ENCODE data around the gene MDFIC. TPM values are rescaled to one million over a fixed set of nuclear protein-coding genes. Genes with fewer than 3 reads are reported as not detected.

Gene MDFIC
- total and polyA plus RNA-seq, 4 donors = 3.2 to 6.6 (median 5.3) TPM

DNA sequence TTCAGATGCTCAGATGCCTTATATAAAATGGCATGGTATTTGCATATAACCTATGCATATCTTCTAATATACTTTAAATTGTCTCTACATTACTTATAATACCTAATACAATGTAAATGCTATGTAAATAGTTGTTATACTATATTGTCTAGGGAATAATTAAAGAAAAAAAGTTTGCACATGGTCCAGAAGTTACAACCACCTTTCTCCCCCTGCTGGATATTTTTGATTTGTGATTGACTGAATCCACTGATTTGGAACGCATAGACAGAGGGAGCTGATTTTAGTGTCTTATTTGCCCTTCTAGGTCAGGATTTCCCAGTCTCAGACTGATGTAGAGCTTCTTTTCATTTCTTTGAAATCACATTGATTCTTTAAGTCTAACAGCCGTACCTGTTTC is 31.8 kb downstream of the MDFIC start:
- DNase-seq (ENCODE audit: low spot score) = no peak
- WGBS = over 99% methylated on average over 2 of the region's 2 CpGs
- no peaks in the 10 kb centered on the region for H3K9me3 ChIP-seq (ENCODE audit: control insufficient read depth in 4 of 4, low read length in 3 of 4)
- H3K4me1 ChIP-seq (ENCODE audit: control insufficient read depth in 4 of 4, insufficient read depth in 4 of 4, low read length in 3 of 4) = no peaks in the 10 kb centered on the region
- TF ChIP-seq HNF4A (conservative IDR thresholded peaks at IDR 0.05) (no peak), FOXA1 (IDR thresholded peaks at IDR 0.05) (no peak), YY1 (IDR thresholded peaks at IDR 0.05) (no peak), SP1 (IDR thresholded peaks at IDR 0.05) (no peak), HNF4G (IDR thresholded peaks at IDR 0.05) (no peak), JUND (IDR thresholded peaks at IDR 0.05) (no peak), GABPA (IDR thresholded peaks at IDR 0.05 in 1 of 2, conservative IDR thresholded peaks at IDR 0.05 in 1 of 2) (no peak), REST (IDR thresholded peaks at IDR 0.05) (no peak), FOXA2 (IDR thresholded peaks at IDR 0.05) (no peak), NR2F2 (IDR thresholded peaks at IDR 0.05) (no peak), EGR1 (IDR thresholded peaks at IDR 0.05; ENCODE audit: low read depth in 2 of 2) (no peak), RXRA (IDR thresholded peaks at IDR 0.05) (no peak), RAD21 (IDR thresholded peaks at IDR 0.05) (no peak), CTCF (IDR thresholded peaks at IDR 0.05; ENCODE audit: low read depth, low read length, missing input control) (no peak), TAF1 (conservative IDR thresholded peaks at IDR 0.05) (no peak)
- TF ChIP-seq, protein P1, sequence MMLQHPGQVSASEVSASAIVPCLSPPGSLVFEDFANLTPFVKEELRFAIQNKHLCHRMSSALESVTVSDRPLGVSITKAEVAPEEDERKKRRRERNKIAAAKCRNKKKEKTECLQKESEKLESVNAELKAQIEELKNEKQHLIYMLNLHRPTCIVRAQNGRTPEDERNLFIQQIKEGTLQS (IDR thresholded peaks at IDR 0.05) = no peak
- TF ChIP-seq, protein P2, sequence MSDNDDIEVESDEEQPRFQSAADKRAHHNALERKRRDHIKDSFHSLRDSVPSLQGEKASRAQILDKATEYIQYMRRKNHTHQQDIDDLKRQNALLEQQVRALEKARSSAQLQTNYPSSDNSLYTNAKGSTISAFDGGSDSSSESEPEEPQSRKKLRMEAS (IDR thresholded peaks at IDR 0.05) = no peak
- TF ChIP-seq, protein P3, sequence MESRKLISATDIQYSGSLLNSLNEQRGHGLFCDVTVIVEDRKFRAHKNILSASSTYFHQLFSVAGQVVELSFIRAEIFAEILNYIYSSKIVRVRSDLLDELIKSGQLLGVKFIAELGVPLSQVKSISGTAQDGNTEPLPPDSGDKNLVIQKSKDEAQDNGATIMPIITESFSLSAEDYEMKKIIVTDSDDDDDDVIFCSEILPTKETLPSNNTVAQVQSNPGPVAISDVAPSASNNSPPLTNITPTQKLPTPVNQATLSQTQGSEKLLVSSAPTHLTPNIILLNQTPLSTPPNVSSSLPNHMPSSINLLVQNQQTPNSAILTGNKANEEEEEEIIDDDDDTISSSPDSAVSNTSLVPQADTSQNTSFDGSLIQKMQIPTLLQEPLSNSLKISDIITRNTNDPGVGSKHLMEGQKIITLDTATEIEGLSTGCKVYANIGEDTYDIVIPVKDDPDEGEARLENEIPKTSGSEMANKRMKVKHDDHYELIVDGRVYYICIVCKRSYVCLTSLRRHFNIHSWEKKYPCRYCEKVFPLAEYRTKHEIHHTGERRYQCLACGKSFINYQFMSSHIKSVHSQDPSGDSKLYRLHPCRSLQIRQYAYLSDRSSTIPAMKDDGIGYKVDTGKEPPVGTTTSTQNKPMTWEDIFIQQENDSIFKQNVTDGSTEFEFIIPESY (IDR thresholded peaks at IDR 0.05) = no peak
- no peaks in the 10 kb centered on the region for H3K27me3 ChIP-seq (ENCODE audit: control insufficient read depth in 4 of 4, insufficient read depth in 4 of 4, low read length in 3 of 4)
- no peak overlapping the region for H3K4me3 ChIP-seq (ENCODE audit: low read depth in 1 of 3, low read length in 3 of 3)
- H3K9ac ChIP-seq (ENCODE audit: low read depth in 1 of 2, low read length in 2 of 2) = no peak overlapping the region
- no peak overlapping the region for H3K27ac ChIP-seq (ENCODE audit: low read depth in 1 of 2, low read length in 2 of 2)
- H3K36me3 ChIP-seq (ENCODE audit: control insufficient read depth in 4 of 4, insufficient read depth in 3 of 4, low read depth in 1 of 4, low read length in 3 of 4) = no peaks in the 10 kb centered on the region

Measured in liver (tissue), 9 donors.